HG03521 (cell line): ENCODE measurements around the gene UBA1.

Source experiments
- ATAC-seq: cut with Tn5 transposase; IDR thresholded peaks from one replicate; pipeline ENCODE4 v1.9.1; 2021; ENCODE audit warnings: mild to moderate bottlenecking, moderate library complexity; ENCODE audit not compliant: unreplicated experiment

The UBA1 gene

GRCh38 chrX:47210661-47211425 is 17.2 kb downstream of the UBA1 start:
- ATAC-seq = no peak

GRCh38 chrX:47212381-47213293 is 19.0 kb downstream of the UBA1 start:
- no peak for ATAC-seq

- no peak for ATAC-seq
These were observed 20.9 kb downstream of the UBA1 start for GRCh38 chrX:47214435-47215077.

GRCh38 chrX:47215291-47215900 is 21.8 kb downstream of the UBA1 start:
- no peak for ATAC-seq

GRCh38 chrX:47216393-47216925 is 22.8 kb downstream of the UBA1 start:
- no peak for ATAC-seq

- ATAC-seq = no peak
These were observed 23.7 kb downstream of the UBA1 start for GRCh38 chrX:47217121-47217851.

GRCh38 chrX:47217852-47218279 is 24.2 kb downstream of the UBA1 start:
- peak; percentile 86 for ATAC-seq

GRCh38 chrX:47218280-47218919 is 24.8 kb downstream of the UBA1 start, which contains the start of gene CDK16:
TSS of gene CDK16 (plus strand) at chrX:47218681. CDS start at chrX:47223558, 4,877 bp downstream.
- ATAC-seq = peak; percentile 27

GRCh38 chrX:47218920-47219815 is 25.5 kb downstream of the UBA1 start:
- no peak for ATAC-seq

- ATAC-seq = no peak
These were observed 28.1 kb downstream of the UBA1 start for GRCh38 chrX:47221756-47222155.

GRCh38 chrX:47222751-47223350 is 29.2 kb downstream of the UBA1 start:
- ATAC-seq = no peak

- ATAC-seq = no peak
These were observed 30.0 kb downstream of the UBA1 start for GRCh38 chrX:47223476-47224250.

- ATAC-seq = no peak
These were observed 30.8 kb downstream of the UBA1 start for GRCh38 chrX:47224266-47224895.

GRCh38 chrX:47224896-47225290 is 31.3 kb downstream of the UBA1 start:
- ATAC-seq = no peak

- no peak for ATAC-seq
These were observed 32.4 kb downstream of the UBA1 start for GRCh38 chrX:47226071-47226470.

GRCh38 chrX:47226531-47227333 is 33.1 kb downstream of the UBA1 start:
- ATAC-seq = no peak
